Measurements from ENCODE around the gene WDR33.

WDR33 gene

DNA sequence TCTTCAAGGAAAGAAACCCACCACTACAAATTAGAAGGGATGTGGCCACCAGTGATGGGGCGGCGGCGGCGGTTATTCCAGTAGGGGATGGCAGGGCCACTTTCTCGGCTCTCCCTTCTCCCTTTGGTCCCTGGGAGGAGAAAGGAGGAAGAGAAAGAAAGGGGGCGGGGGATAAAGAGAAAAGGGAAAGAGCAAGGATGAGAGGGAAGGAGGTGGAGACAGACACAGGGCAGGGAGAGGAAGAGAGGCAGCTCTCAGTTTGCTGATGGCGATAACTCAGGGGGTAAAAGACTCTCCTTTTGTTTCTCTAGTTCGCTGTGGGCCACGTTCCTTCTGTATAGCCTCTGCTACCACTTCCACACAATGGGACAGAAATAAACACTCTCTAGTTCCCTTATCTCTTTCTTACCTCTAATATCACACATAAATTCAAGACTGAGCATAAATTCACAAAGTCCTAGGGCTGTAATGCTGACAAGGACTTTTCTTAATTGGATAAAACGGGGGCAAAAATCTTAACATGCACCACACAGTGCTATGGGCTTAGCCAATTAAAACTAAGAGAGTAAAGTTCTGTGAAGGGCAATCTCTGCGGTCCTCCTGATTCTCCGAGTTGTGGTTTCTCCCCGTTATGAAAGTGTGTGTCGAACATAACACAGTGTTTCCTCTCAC is 95.1 kb downstream of the WDR33 start:
- no peak for DNase-seq

- no peak for DNase-seq
Observed at GRCh38 chr2:127713562-127713961, 97.4 kb downstream of the WDR33 start.

DNA sequence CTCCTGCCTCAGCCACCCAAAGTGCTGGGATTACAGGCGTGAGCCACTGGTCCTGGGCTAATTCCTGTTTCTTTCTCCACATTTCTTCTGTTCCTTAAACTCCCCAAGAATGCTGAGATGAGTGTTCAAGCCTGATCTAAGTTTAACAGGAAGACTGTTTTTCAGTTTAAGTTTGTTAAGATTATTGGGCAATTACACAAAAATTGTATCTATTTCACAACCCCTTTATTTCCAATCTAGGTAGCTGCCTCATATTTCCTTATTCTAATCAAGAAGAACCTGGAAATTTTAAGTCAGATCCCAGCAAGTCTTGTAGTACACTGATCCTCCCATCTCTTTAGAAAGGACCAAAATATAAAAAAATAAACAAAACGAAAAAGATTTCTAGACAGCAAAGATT is 98.0 kb downstream of the WDR33 start:
- DNase-seq: no peak

- no peak for DNase-seq
Observed at GRCh38 chr2:127709336-127709735, 101.6 kb downstream of the WDR33 start.

DNA sequence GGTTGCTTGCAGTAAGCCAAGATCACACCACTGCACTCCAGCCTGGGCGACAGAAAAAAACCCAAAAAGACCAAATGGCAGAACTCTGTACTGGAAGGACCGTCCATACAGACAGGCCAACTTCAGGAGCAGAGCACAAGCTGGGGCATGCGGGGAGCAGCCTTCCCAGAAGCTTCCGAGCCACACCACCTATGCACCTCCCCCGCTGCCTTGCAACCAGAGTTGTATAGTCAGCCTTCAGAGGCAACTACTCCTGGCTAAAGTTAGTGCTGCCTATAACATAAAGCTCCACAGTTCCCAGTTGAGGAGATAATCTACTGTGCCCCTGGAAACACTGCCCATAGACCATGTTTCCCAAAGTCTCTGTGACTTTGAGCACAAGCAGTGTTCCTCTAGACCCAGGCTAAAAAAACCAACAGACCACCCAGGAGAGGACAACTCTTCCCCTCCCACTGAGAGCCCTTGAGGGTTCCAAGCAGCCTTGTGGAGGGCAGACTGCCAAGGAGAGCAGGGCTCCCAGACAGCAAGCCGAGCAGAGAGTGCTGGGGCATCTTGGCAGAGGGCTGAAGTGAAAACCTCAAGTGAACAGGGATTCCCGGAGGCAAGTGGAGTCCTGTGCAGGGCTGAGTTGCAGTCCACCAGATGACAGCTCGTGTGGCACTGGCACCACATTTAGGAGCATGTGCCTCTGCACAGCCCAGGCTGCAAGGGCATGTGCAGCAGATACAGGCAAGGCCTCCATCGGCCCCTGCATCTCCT is 102.9 kb downstream of the WDR33 start:
- no peak for DNase-seq

DNA sequence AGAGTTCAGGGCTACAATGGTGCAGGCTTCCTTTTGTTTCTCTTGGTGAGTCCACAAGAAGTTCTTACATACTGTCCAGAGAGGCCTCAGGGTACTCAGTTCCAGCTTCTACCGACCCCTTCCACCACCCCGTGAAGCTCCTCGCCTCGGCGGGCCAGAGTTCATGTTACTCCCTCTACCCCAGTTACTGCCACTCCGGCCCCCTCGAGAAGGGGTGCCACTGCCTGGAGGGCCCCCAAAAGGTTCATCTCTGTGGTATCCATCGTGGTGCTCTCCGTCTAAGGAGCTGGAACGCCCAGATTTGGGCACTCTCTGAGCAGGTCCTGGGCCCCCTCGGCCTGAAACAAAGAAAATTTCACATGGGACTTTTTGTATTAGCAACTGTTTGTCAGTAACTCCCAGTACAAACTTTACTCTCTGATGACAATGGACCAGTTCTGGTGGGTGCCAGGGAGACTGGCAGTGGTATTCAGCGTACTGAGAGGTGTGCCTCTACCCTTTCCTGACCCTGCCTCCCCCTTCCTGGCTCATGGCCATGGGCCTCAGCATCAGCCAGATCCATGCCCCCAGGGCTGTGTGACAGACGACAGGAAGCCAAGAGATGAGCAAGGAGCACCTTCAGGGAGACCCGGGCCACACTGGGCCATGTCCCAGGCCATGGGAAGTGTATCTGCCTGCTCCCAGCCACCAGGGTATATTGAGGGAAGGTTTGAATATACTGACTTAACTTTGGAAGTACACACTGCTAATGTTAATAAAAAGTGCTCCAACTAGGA is 104.6 kb downstream of the WDR33 start:
- DNase-seq: no peak

- no peak for DNase-seq
Observed at GRCh38 chr2:127705391-127706065, 105.4 kb downstream of the WDR33 start.

GRCh38 chr2:127704641-127705390 is 106.2 kb downstream of the WDR33 start:
- DNase-seq: no peak

- no peak for DNase-seq
Observed at GRCh38 chr2:127703282-127703681, 107.7 kb downstream of the WDR33 start.

DNA sequence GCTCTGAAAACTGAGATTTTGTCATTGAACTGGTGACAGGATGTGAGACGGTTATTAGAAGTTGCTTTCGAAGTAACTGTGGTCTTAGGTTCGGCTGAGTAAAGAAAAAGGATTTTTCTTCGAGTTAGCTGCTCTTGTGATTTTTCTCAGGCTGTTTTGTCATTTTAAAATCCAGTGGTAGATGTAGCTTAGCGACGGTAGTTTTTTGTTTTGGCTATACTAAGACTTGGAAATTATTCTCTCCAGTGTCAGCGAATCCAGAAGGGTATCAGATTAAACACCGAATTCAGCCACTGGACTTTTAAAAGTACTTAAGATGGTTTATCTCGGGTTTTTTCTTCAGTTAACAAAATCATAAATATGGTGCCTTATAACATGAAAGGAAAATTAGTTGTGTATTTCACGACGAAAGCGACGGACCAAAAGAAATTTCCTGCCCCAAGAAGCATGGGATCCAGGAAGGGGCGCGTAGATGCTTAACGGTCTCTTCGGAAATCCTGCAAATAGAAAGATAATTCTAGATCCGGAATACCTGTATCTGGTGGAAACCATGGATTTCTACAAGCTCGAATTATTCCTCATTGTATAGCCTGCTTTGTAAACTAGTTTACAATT is 108.5 kb downstream of the WDR33 start:
- no peak for DNase-seq

GRCh38 chr2:127701651-127702394 is 109.1 kb downstream of the WDR33 start:
- DNase-seq: peak; percentile 81

DNA sequence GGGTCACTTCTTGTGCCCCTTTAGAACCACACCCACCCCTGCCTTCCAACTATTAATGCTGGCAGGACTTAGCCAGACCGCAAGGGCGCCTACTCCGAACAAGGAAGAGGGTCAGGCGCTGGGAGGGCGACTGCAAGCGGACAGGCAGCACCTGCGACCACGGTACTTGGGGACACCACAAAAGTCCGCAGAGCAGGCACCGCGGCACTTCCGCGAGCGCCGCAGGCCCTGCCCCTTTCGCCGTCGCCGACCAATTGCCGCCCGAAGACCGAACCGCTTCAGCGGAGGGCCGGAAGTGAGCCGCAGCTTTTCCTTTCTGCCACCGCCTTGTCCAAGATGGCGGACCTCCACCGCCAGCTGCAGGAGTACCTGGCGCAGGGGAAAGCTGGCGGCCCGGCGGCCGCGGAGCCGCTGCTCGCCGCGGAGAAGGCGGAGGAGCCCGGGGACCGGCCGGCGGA is 109.7 kb downstream of the WDR33 start, which contains the start of gene SFT2D3:
SFT2D3 (plus strand) TSS at position 305 of the 458 bp plus-strand sequence; CDS start at position 337, 32 bp downstream.
- DNase-seq: peak; percentile 91

DNA sequence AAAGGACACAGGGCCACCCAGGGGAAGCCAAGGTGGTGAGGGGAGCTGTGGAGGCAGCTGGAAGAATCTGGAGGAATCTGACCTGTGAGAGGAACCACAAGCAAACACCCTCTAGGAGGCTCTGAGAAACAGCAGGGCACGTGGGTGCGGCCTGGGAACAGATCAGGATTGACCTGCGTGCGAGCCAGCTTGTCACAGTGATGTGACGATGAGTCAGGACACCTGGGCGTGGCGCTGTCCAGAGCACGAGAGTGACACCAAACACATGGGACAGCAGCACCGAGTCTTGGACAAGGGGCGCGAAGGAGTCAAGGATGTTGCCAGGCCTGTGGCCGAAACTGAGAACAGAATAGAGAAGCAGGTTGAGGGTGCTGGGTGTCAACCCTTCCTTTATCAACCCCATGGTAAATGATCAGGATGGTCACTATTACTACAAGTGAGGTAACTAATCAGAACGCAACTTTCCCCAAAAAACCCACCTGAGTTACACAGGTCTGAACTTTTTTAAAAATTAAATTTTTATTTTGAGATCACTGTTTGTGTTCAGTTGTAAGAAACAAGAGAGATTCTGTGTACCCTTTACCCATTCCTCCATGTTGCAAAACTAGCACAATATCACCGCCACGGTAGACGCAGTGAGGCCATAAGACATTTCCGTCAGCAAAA is 110.3 kb downstream of the WDR33 start:
- peak; percentile 41 for DNase-seq

GRCh38 chr2:127698553-127699355 is 112.2 kb downstream of the WDR33 start:
- DNase-seq: no peak

DNA sequence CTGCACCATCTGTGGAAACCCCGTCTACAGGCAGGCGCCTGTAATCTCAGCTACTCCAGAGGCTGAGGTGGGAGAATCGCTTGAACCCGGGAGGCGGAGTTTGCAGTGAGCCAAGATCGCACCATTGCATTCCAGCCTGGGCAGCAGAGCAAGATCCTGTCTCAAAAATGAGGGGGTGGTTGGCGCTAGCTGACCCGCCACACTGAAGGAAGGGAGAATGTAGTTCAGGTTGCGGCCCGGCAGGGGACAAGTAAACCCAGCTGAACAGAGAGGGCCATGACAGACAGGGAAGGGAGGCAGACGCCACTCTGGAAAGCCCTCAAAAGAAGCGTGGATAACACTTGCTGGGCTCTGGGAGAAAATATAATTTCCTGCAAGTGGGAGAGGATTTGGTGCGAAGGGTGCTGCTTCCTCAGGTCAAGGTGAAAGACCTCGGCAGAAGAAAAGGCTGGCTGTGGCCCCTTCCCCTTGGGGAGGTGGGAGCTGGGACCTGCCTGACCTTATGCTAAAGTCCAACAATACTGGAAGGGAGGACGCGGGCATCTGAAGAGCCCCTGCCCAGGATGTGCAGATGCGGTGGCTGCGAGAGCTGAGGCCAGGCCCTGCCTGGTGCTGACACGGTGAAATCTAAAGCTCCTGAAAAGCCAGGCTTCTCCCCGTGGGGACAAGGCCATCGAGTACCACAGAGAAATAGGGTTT is 113.3 kb downstream of the WDR33 start:
- DNase-seq: no peak

- DNase-seq: peak; percentile 47
Observed at GRCh38 chr2:127695491-127696472, 115.2 kb downstream of the WDR33 start.

DNA sequence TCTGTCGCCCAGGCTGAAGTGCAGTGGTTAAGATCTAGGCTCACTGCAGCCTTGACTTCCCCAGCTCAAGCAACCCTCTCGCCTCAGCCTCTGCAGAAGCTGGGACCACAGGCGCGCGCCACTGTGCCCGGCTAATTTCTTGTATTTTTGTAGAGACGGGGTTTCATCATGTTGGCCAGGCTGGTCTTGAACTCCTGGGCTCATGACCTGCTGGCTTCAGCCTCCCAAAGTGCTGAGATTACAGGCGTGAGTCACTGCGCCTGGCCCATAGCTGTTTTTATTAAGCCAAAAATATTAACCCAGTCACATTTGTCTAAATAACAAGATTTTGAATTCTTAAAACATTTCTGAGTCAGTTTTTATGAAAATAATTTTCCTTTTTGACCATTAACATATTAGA is 116.0 kb downstream of the WDR33 start:
- DNase-seq: no peak

- DNase-seq: no peak
Observed at GRCh38 chr2:127690696-127691095, 120.3 kb downstream of the WDR33 start.

Data from CD4-positive, alpha-beta T cell treated with Interleukin-4 for 4 hours (primary cell).